ENCODE data around the gene ZNF474.

ZNF474 gene

DNA sequence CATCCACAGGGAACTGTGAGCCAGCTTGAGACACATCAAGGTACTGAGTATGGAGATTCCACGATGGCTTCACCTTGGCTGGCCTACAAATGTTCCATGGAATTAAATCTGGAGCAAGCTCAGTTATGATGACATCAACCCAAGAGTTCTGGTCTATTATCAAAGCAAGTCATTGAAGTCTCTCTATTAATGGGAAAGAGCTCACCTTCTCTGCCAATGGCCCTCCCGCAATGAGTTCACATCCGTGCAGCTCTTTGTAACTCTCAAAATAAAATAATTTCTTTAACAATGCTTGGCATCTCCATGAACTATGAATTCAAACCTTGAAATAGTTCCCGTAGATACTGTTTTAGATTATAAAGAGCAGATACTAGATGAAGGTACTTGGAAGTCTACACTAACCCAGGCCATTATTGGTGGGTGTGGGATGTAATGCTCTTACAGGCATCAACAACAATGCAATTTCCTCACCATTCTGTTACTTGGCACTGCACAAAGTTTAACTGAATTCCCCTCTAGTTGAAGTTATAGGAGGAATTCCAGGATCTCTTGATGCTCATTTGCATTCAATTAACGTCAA lies 55.4 kb downstream of the ZNF474 start:
- no peak for DNase-seq (ENCODE audit: low read depth)

DNA sequence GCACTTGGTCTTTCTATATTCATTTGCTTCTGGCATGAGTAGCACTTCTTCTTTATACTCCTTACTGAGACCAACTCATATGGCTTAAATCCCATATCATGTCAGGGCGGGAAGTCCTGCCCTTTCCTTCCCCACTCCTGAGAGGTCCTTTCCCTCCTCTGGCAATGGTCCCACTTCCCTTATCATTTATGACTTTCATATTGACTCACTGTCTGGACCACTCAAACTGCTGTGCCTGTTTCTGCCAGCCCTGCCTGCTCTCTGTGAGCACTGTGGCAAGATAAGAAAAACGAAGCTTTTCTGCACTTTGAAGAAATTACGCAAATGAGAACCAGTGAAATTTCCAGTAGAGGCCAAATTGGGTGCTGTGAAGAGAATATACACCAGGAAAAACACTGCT lies 58.1 kb downstream of the ZNF474 start:
- no peak for DNase-seq (ENCODE audit: low read depth)
- H3K4me3 ChIP-seq (ENCODE audit: low read depth, low read length): no peak overlapping the region
- TF ChIP-seq, protein P1, sequence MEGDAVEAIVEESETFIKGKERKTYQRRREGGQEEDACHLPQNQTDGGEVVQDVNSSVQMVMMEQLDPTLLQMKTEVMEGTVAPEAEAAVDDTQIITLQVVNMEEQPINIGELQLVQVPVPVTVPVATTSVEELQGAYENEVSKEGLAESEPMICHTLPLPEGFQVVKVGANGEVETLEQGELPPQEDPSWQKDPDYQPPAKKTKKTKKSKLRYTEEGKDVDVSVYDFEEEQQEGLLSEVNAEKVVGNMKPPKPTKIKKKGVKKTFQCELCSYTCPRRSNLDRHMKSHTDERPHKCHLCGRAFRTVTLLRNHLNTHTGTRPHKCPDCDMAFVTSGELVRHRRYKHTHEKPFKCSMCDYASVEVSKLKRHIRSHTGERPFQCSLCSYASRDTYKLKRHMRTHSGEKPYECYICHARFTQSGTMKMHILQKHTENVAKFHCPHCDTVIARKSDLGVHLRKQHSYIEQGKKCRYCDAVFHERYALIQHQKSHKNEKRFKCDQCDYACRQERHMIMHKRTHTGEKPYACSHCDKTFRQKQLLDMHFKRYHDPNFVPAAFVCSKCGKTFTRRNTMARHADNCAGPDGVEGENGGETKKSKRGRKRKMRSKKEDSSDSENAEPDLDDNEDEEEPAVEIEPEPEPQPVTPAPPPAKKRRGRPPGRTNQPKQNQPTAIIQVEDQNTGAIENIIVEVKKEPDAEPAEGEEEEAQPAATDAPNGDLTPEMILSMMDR (IDR thresholded peaks at IDR 0.05; ENCODE audit: low read depth, low read length, missing control alignments): no peak

More for the DNA sequence above, 55.4 kb downstream of the ZNF474 start:
- TF ChIP-seq, protein P1 (IDR thresholded peaks at IDR 0.05; ENCODE audit: low read depth, low read length, missing control alignments): no peak
- H3K4me3 ChIP-seq (ENCODE audit: low read depth, low read length): no peak overlapping the region

DNA sequence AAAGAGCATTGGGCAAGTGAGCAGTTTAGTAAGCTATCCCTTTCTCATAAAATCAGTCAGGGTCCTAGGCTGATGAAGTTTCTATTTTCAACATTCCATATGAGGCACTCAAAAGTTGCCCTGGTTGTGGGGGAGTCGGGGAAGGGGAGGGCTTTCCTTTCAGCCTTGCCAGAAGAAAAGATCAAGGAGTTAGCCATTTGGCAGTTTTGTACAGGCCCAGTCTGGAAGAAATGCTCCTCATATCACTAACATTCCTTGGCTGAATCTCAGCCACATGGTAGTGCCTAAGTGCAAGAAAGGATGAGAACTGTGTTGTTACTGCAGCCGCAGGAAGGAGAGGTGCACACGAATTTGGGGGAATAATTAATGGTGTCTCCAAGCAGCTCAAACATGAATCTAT lies 60.8 kb downstream of the ZNF474 start:
- no peak overlapping the region for H3K4me3 ChIP-seq (ENCODE audit: low read depth, low read length)
- DNase-seq (ENCODE audit: low read depth): no peak
- TF ChIP-seq, protein P1 (IDR thresholded peaks at IDR 0.05; ENCODE audit: low read depth, low read length, missing control alignments): no peak

DNA sequence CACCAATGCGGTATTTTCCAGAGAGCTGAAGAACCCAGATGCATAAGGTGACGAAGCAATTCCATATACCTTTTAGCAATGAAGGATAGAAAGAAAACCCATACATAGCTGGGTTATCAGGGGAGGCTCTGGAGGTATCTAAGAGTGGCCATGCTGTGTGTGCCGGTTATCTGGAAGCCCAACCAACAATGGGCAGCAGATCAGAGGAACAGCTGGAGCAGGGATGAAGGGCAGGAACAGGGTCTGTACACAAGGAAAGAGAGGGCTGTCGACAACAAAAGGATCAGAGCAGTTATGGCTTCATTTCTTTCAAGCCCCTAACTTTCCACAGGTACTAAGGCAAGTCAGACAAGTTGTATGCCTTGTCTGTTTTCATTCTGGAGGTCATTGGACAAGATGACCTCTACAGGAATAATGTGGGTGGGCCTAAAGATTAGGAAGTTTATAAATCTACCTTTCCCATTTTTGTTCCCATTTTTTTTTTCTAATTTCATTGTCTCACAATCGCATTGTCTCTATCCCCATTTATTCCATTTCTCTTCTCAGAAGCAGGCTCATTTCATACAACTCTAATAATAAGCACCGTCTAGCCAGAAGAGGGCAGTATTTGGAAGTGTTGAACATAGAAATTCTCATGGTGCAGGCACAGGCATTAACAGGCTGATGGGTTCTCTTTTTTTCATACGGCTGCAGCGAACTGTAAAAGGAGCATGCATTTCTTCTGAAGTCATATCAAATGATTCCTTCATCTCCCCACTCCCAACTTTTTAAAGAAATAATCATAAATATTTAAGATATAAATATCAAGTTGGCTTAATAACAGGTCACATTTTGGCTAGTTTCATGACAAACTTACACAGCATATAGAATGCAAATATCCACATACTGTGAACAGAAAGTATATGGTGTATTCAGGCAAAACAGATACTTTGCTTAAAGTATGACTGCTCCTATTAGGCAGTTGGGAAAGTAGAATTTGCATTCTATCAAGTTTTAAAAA lies 63.5 kb downstream of the ZNF474 start:
- DNase-seq (ENCODE audit: low read depth): peak; percentile 25
- no peak overlapping the region for H3K4me3 ChIP-seq (ENCODE audit: low read depth, low read length)

DNA sequence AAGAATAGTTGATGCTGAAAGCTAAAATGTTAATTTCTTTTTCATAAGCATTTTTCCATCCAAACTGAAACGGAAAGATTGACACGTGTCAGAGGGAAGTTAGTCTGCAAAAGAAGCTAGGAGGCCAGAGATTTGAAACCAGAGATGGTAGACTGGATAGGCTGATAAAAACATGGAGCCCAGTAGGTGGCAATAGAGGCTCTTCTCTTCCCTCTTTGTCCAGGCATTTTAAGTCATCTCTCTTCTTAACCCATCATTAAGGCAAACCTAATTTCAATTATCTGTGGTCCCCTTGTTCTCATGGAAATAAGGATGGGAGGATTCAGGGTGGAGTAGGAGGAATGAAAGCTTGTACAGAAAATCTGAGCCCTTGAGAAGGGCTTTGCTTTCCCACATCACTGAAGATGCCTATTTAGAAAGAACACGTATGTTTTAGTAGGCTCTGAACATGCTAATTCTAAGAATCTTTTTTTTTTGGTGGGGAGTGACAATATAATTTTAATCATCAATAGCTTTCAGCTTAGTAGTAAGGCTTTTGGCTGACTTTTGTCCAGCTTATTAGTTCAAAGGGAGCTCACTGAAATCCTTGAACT lies 66.6 kb downstream of the ZNF474 start:
- DNase-seq (ENCODE audit: low read depth): no peak
- TF ChIP-seq, protein P1 (IDR thresholded peaks at IDR 0.05; ENCODE audit: low read depth, low read length, missing control alignments): peak; percentile 52
- no peak overlapping the region for H3K4me3 ChIP-seq (ENCODE audit: low read depth, low read length)

More for the DNA sequence above, 63.5 kb downstream of the ZNF474 start:
- TF ChIP-seq, protein P1 (IDR thresholded peaks at IDR 0.05; ENCODE audit: low read depth, low read length, missing control alignments): peak; percentile 55

DNA sequence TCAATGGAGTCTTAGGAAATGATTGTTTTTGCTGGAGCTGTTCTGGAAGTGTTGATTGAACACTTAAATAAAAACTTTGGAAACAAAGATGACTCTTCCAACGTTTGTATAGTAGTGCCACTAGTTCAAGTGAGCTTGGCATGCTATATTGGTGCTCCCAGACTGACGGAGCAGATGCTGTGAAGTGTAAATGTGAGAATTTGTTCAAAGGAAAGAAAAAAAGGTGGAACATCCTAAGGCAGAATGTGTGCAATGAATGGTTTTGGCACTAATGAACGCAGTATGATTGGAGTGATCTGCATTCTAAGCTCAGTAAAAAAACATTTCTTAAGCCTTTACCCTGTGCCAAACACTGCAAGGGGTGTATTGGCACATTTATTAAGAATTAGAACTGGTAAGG lies 69.8 kb downstream of the ZNF474 start:
- TF ChIP-seq, protein P1 (IDR thresholded peaks at IDR 0.05; ENCODE audit: low read depth, low read length, missing control alignments): no peak
- DNase-seq (ENCODE audit: low read depth): no peak
- H3K4me3 ChIP-seq (ENCODE audit: low read depth, low read length): no peak overlapping the region
